Neural progenitor cell (in vitro differentiated cells): ENCODE data around the gene RGS6. TPM values are rescaled to one million over a fixed set of nuclear protein-coding genes. Genes with fewer than 3 reads are reported as not detected.

Experiments
- DNase-seq: peaks from one replicate; pipeline ENCODE4 v3.0.0-alpha.2; 2016; ENCODE audit warnings: low spot score
- H2AFZ ChIP-seq: fragments of 200-600 bp; sonication (generic); replicated peaks from 2 replicates; pipeline ENCODE4 v1.6.1; 2016; ENCODE audit warnings: antibody characterized with exemption
- H3F3A ChIP-seq: fragments of 200-600 bp; sonication (generic); 2 replicates; pipeline ENCODE4 v1.6.1; 2016; ENCODE audit warnings: antibody characterized with exemption, low read depth
- H3K27ac ChIP-seq: fragments of 200-600 bp; sonication (generic); 2 replicates; pipeline ENCODE4 v1.5.1; 2016; ENCODE audit warnings: mild to moderate bottlenecking
- H3K27me3 ChIP-seq: fragments of 200-600 bp; sonication (generic); 2 replicates; pipeline ENCODE4 v1.6.1; 2016; ENCODE audit warnings: mild to moderate bottlenecking, moderate library complexity
- H3K36me3 ChIP-seq: fragments of 200-600 bp; sonication (generic); 2 replicates; pipeline ENCODE4 v1.5.1; 2016
- H3K4me1 ChIP-seq: fragments of 200-600 bp; sonication (generic); 2 replicates; pipeline ENCODE4 v1.6.1; 2016; ENCODE audit warnings: mixed run types
- H3K4me2 ChIP-seq: fragments of 200-600 bp; sonication (generic); 2 replicates; pipeline ENCODE4 v1.6.1; 2016
- H3K4me3 ChIP-seq: fragments of 200-600 bp; sonication (generic); 2 replicates; pipeline ENCODE4 v1.5.1; 2016
- H3K79me2 ChIP-seq: fragments of 200-600 bp; sonication (generic); 2 replicates; pipeline ENCODE4 v1.6.1; 2016; ENCODE audit warnings: low read depth
- H3K9ac ChIP-seq: fragments of 200-600 bp; sonication (generic); 2 replicates; pipeline ENCODE4 v1.6.1; 2016
- H3K9me3 ChIP-seq: fragments of 200-600 bp; sonication (generic); 2 replicates; pipeline ENCODE4 v1.5.1; 2016; ENCODE audit warnings: low read depth
- H4K20me1 ChIP-seq: fragments of 200-600 bp; sonication (generic); 2 replicates; pipeline ENCODE4 v1.6.1; 2016; ENCODE audit warnings: low read depth
- H3K27ac Mint-ChIP-seq: 3 replicates; pipeline ENCODE4 v1.8.0; 2021; ENCODE audit warnings: mixed read lengths
- H3K27me3 Mint-ChIP-seq: 2 replicates; pipeline ENCODE4 v1.8.0; 2022; ENCODE audit warnings: low read depth, mild to moderate bottlenecking, inconsistent platforms, moderate library complexity, mixed read lengths; ENCODE audit not compliant: insufficient read depth
- H3K36me3 Mint-ChIP-seq: 3 replicates; pipeline ENCODE4 v1.8.0; 2021; ENCODE audit warnings: mixed read lengths
- H3K4me1 Mint-ChIP-seq: 3 replicates; pipeline ENCODE4 v1.8.0; 2021; ENCODE audit warnings: mixed read lengths
- H3K4me3 Mint-ChIP-seq: 3 replicates; pipeline ENCODE4 v1.8.0; 2021; ENCODE audit warnings: mild to moderate bottlenecking, moderate library complexity, mixed read lengths
- H3K9me3 Mint-ChIP-seq: 3 replicates; pipeline ENCODE4 v1.8.0; 2020; ENCODE audit warnings: mixed read lengths
- CTCF ChIP-seq: fragments of 200-600 bp; sonication (generic); IDR thresholded peaks from 2 replicates; pipeline ENCODE4 v1.5.1; 2017; ENCODE audit warnings: antibody characterized with exemption, mild to moderate bottlenecking
- EZH2 ChIP-seq: fragments of 200-600 bp; sonication (generic); IDR thresholded peaks from 2 replicates; pipeline ENCODE4 v1.6.1; 2017; ENCODE audit warnings: antibody characterized with exemption, mild to moderate bottlenecking, moderate library complexity
- EZH2phosphoT487 ChIP-seq: fragments of 200-600 bp; sonication (generic); IDR thresholded peaks from 2 replicates; pipeline ENCODE4 v1.6.1; 2017; ENCODE audit warnings: antibody characterized with exemption
- total RNA-seq: library from RNA; depleted of rRNA; stranded (reverse); fragments of >200 nt; gene quantifications from 2 replicates; pipeline ENCODE4 v1.2.3, GENCODE V29; 2015; ENCODE audit warnings: low replicate concordance

Gene RGS6
- total RNA-seq, 1 donor from 2014 or later, result 0.80 TPM

- Histone ChIP-seq H3K27me3 (no peaks in the 10 kb centered on the region), H2AFZ (no peak overlapping the region), H3K4me1 (no peaks in the 10 kb centered on the region), H3K4me3 (no peak overlapping the region), H3K9me3 (no peaks in the 10 kb centered on the region), H3K4me2 (no peak overlapping the region), H3F3A (no peaks in the 10 kb centered on the region), H3K36me3 (no peaks in the 10 kb centered on the region), H3K27ac (no peak overlapping the region), H3K9ac (no peak overlapping the region), H3K79me2 (no peaks in the 10 kb centered on the region), H4K20me1 (no peaks in the 10 kb centered on the region)
- no peaks in the 10 kb centered on the region for H3K9me3 Mint-ChIP-seq
- H3K36me3 Mint-ChIP-seq, result no peaks in the 10 kb centered on the region
- TF ChIP-seq EZH2, result no peak
- H3K27me3 Mint-ChIP-seq, result peaks cover 9% of the 10 kb centered on the region
- DNase-seq, result no peak
- no peaks in the 10 kb centered on the region for H3K4me1 Mint-ChIP-seq
- H3K27ac Mint-ChIP-seq, result no peak overlapping the region
- no peak overlapping the region for H3K4me3 Mint-ChIP-seq
Measured at GRCh38 chr14:72582582-72582981, 650.4 kb downstream of the RGS6 start.

- no peaks in the 10 kb centered on the region for H3F3A ChIP-seq
- no peaks in the 10 kb centered on the region for H3K36me3 ChIP-seq
- peaks cover 9% of the 10 kb centered on the region for H3K27me3 Mint-ChIP-seq
- no peak overlapping the region for H3K27ac Mint-ChIP-seq
- H3K4me3 Mint-ChIP-seq, result no peak overlapping the region
- H3K4me3 ChIP-seq, result no peak overlapping the region
- H3K4me1 Mint-ChIP-seq, result no peaks in the 10 kb centered on the region
- no peaks in the 10 kb centered on the region for H3K9me3 Mint-ChIP-seq
- no peaks in the 10 kb centered on the region for H3K36me3 Mint-ChIP-seq
- H3K79me2 ChIP-seq, result no peaks in the 10 kb centered on the region
- no peaks in the 10 kb centered on the region for H3K4me1 ChIP-seq
- TF ChIP-seq CTCF (no peak), EZH2 (no peak), EZH2phosphoT487 (no peak)
- no peak overlapping the region for H3K4me2 ChIP-seq
- H4K20me1 ChIP-seq, result no peaks in the 10 kb centered on the region
- H3K27ac ChIP-seq, result no peak overlapping the region
- DNase-seq, result no peak
- no peaks in the 10 kb centered on the region for H3K27me3 ChIP-seq
- no peaks in the 10 kb centered on the region for H3K9me3 ChIP-seq
- H3K9ac ChIP-seq, result no peak overlapping the region
- H2AFZ ChIP-seq, result no peak overlapping the region
Measured at GRCh38 chr14:72583316-72584272, 651.4 kb downstream of the RGS6 start.

- Mint-ChIP-seq H3K36me3 (no peaks in the 10 kb centered on the region), H3K4me1 (no peaks in the 10 kb centered on the region), H3K9me3 (peaks cover 2% of the 10 kb centered on the region), H3K27ac (no peak overlapping the region), H3K4me3 (no peak overlapping the region), H3K27me3 (peaks cover 4% of the 10 kb centered on the region)
- no peak overlapping the region for H3K9ac ChIP-seq
- no peak overlapping the region for H3K27ac ChIP-seq
- no peaks in the 10 kb centered on the region for H3K36me3 ChIP-seq
- no peaks in the 10 kb centered on the region for H3F3A ChIP-seq
- no peaks in the 10 kb centered on the region for H3K79me2 ChIP-seq
- H3K9me3 ChIP-seq, result no peaks in the 10 kb centered on the region
- no peaks in the 10 kb centered on the region for H4K20me1 ChIP-seq
- no peak for TF ChIP-seq EZH2
- no peak overlapping the region for H3K4me3 ChIP-seq
- no peak overlapping the region for H2AFZ ChIP-seq
- no peaks in the 10 kb centered on the region for H3K27me3 ChIP-seq
- no peaks in the 10 kb centered on the region for H3K4me1 ChIP-seq
- no peak for DNase-seq
- H3K4me2 ChIP-seq, result no peak overlapping the region
Measured at GRCh38 chr14:72588521-72588920, 656.3 kb downstream of the RGS6 start.

- Histone ChIP-seq H4K20me1 (no peaks in the 10 kb centered on the region), H3K79me2 (no peaks in the 10 kb centered on the region), H2AFZ (no peak overlapping the region), H3K4me2 (no peak overlapping the region), H3F3A (no peaks in the 10 kb centered on the region), H3K9ac (no peak overlapping the region), H3K4me3 (no peak overlapping the region), H3K27ac (no peak overlapping the region), H3K4me1 (no peaks in the 10 kb centered on the region), H3K36me3 (no peaks in the 10 kb centered on the region), H3K27me3 (no peaks in the 10 kb centered on the region), H3K9me3 (no peaks in the 10 kb centered on the region)
- H3K9me3 Mint-ChIP-seq, result peaks cover 2% of the 10 kb centered on the region
- no peak for DNase-seq
- H3K27ac Mint-ChIP-seq, result no peak overlapping the region
- TF ChIP-seq EZH2phosphoT487 (no peak), CTCF (no peak)
- H3K4me3 Mint-ChIP-seq, result no peak overlapping the region
- H3K4me1 Mint-ChIP-seq, result no peaks in the 10 kb centered on the region
- H3K27me3 Mint-ChIP-seq, result peaks cover 6% of the 10 kb centered on the region
- no peaks in the 10 kb centered on the region for H3K36me3 Mint-ChIP-seq
Measured at GRCh38 chr14:72589652-72590051, 657.4 kb downstream of the RGS6 start.
